ENCODE results near the gene NELL1. TPM values are rescaled to one million over a fixed set of nuclear protein-coding genes. Genes with fewer than 3 reads are reported as not detected.

Gene NELL1
- total and polyA plus RNA-seq, 2 donors (not counting 3 experiments of a cell fraction or from before 2014, with no cell fraction given), result not detected

GRCh38 chr11:21553795-21554194, 884.4 kb downstream of the NELL1 start:
- Histone ChIP-seq H3K9me1 (replicated peaks; ENCODE audit: control insufficient read depth, extremely low read depth, insufficient read depth, low read length) (no peaks in the 10 kb centered on the region), H3K27ac (ENCODE audit: insufficient read depth, low read depth, low read length) (no peak overlapping the region), H3K4me2 (ENCODE audit: insufficient read depth, low read length) (no peak overlapping the region), H2AFZ (ENCODE audit: low read depth, low read length) (no peak overlapping the region), H4K20me1 (replicated peaks; ENCODE audit: control insufficient read depth, extremely low read depth, insufficient read depth, low read length) (no peaks in the 10 kb centered on the region), H3K9ac (replicated peaks; ENCODE audit: extremely low read depth, insufficient read depth, low read length) (no peak overlapping the region), H3K4me1 (ENCODE audit: control insufficient read depth, extremely low read depth, insufficient read depth, low read length) (no peaks in the 10 kb centered on the region), H3K36me3 (ENCODE audit: control insufficient read depth in 2 of 2, extremely low read depth in 1 of 2, insufficient read depth in 2 of 2, low read length in 2 of 2) (no peaks in the 10 kb centered on the region), H3K4me3 (replicated peaks in 1 of 3; ENCODE audit: insufficient read depth in 1 of 3, low read depth in 1 of 3, low read length in 3 of 3) (no peak overlapping the region), H3K27me3 (ENCODE audit: control insufficient read depth in 2 of 2, insufficient read depth in 2 of 2, low read length in 2 of 2) (no peaks in the 10 kb centered on the region), H3K9me3 (replicated peaks; ENCODE audit: control insufficient read depth, insufficient read depth, low read length) (no peaks in the 10 kb centered on the region), H3K79me2 (ENCODE audit: control insufficient read depth, insufficient read depth, low read length) (no peaks in the 10 kb centered on the region)
- ChIA-PET POLR2A (no interaction called here), CTCF (no interaction called here)
- no TSS peak for BruUV-seq (replicated peaks)
- dilution Hi-C loops (cut with MboI; ENCODE audit: extremely low pct_ligation_motif_present, low sequenced_read_pairs), result no loop called here
- FAIRE-seq, result no peak
- intact Hi-C loops (cut with micrococcal nuclease), result no loop called here
- DNase-seq (ENCODE audit: low read depth, low spot score), result no peak
- TF ChIP-seq MYC (IDR thresholded peaks at IDR 0.05; ENCODE audit: low read depth, low read length), result no peak
- no peak for TF ChIP-seq JUN (IDR thresholded peaks at IDR 0.05; ENCODE audit: borderline replicate concordance, insufficient read depth, insufficient read length, low read depth)
- no peak for TF ChIP-seq FOS (IDR thresholded peaks at IDR 0.05; ENCODE audit: borderline replicate concordance, insufficient read depth, low read length)
- TF ChIP-seq EZH2 (IDR thresholded peaks at IDR 0.05; ENCODE audit: borderline replicate concordance, low read depth, low read length, severe bottlenecking), result no peak
- no peak for TF ChIP-seq MAX (IDR thresholded peaks at IDR 0.05; ENCODE audit: insufficient read depth, insufficient read length)
- TF ChIP-seq, protein P1, sequence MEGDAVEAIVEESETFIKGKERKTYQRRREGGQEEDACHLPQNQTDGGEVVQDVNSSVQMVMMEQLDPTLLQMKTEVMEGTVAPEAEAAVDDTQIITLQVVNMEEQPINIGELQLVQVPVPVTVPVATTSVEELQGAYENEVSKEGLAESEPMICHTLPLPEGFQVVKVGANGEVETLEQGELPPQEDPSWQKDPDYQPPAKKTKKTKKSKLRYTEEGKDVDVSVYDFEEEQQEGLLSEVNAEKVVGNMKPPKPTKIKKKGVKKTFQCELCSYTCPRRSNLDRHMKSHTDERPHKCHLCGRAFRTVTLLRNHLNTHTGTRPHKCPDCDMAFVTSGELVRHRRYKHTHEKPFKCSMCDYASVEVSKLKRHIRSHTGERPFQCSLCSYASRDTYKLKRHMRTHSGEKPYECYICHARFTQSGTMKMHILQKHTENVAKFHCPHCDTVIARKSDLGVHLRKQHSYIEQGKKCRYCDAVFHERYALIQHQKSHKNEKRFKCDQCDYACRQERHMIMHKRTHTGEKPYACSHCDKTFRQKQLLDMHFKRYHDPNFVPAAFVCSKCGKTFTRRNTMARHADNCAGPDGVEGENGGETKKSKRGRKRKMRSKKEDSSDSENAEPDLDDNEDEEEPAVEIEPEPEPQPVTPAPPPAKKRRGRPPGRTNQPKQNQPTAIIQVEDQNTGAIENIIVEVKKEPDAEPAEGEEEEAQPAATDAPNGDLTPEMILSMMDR (IDR thresholded peaks at IDR 0.05; ENCODE audit: extremely low read depth in 1 of 2, insufficient read depth in 1 of 2, low read depth in 1 of 2, low read length in 2 of 2), result no peak
- TF ChIP-seq GATA2 (IDR thresholded peaks at IDR 0.05; ENCODE audit: insufficient read depth, insufficient read length, low read depth, low read length), result no peak
- no peak for TF ChIP-seq POLR2A (IDR thresholded peaks at IDR 0.05; ENCODE audit: low read depth, low read length)
- TF ChIP-seq POLR2AphosphoS5 (IDR thresholded peaks at IDR 0.05; ENCODE audit: insufficient read depth, low read depth, low read length), result no peak

Measured in endothelial cell of umbilical vein (primary cell).